ENCODE results near the gene AP2M1. TPM values are rescaled to one million over a fixed set of nuclear protein-coding genes. Genes with fewer than 3 reads are reported as not detected.

Gene AP2M1
- total RNA-seq, 8 experiments from 2014 or later: 218 to 443 (median 274) TPM

GRCh38 chr3:184176377-184177330 lies 2.0 kb downstream of the AP2M1 start:
- peak; percentile 30 to 66 (median 56) for ATAC-seq (replicated peaks in 6 of 8)
- Histone ChIP-seq H3K4me1 (replicated peaks in 1 of 2) (peaks cover 12 to 15% of the 10 kb centered on the region in 2 donors), H3K27ac (peak overlapping the region; percentile 68 to 75), H3K4me3 (peak overlapping the region; percentile 89 to 97 (median 95))
- WGBS, 10 experiments: 0 to 25% (median 0%) methylated on average over 1 to 4 of the region's 19 CpGs; no CpG with 5 or more reads in 4 of the 10 experiments
- in situ Hi-C loops (cut with MboI; ENCODE audit: low pct_unique_long_range_greater_than_20kb in 2 of 9, low sequenced_read_pairs in 9 of 9, unreplicated experiment in 9 of 9): no loop called here

- 27 to 40% methylated on average over 1 to 2 of the region's 4 CpGs; no CpG with 5 or more reads in 8 of the 10 experiments for WGBS, 10 experiments
- peak overlapping the region; percentile 68 to 75 for H3K27ac ChIP-seq
- peak in 3 of 8 experiments; percentile 1 to 3 (median 1) for ATAC-seq (replicated peaks in 6 of 8)
Observed at GRCh38 chr3:184177331-184177731, 2.7 kb downstream of the AP2M1 start.

DNA sequence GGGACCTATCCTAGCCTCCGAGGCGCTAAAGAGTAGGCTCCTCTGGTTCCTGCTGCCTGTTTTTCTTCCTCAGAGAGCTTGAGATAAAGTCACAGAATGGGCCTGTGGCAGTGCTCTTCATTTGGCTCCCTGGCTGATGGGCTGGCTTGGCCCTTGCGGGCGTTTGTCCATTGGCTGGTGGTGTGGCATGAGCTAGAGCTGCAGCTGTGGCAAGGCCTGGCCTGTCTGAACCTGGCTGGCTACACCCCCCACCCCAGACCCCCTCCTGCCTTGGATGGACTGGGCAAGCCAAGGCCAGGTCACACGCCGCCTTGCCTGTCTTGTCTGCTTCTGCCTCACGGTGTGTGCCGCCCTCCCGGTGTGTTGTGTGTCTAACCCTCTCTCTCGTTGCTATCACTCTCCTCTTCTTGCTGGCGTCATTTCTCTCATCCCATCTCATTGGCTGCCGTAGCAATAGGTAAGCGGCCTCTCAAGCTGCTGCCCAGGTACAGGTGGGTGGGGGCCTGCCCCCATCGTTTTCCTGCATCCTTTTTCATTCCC lies 3.2 kb downstream of the AP2M1 start:
- Histone ChIP-seq H3K27ac (peak overlapping the region; percentile 5 to 75), H3K4me3 (no peak overlapping the region), H3K4me1 (replicated peaks in 1 of 2) (peaks cover 12 to 15% of the 10 kb centered on the region in 2 donors)
- no peak for ATAC-seq (replicated peaks in 6 of 8)
- 95 to 100% (median 100%) methylated on average over 1 to 7 of the region's 14 CpGs; no CpG with 5 or more reads in 7 of the 10 experiments for WGBS, 10 experiments
- in situ Hi-C loops (cut with MboI; ENCODE audit: low pct_unique_long_range_greater_than_20kb in 2 of 9, low sequenced_read_pairs in 9 of 9, unreplicated experiment in 9 of 9): no loop called here

More at GRCh38 chr3:184177331-184177731, 2.7 kb downstream of the AP2M1 start:
- in situ Hi-C loops (cut with MboI; ENCODE audit: low pct_unique_long_range_greater_than_20kb in 2 of 9, low sequenced_read_pairs in 9 of 9, unreplicated experiment in 9 of 9): no loop called here
- Histone ChIP-seq H3K4me1 (replicated peaks in 1 of 2) (peaks cover 12 to 15% of the 10 kb centered on the region in 2 donors), H3K4me3 (peak overlapping the region in 4 of 5 donors; percentile 89 to 97 (median 94))

DNA sequence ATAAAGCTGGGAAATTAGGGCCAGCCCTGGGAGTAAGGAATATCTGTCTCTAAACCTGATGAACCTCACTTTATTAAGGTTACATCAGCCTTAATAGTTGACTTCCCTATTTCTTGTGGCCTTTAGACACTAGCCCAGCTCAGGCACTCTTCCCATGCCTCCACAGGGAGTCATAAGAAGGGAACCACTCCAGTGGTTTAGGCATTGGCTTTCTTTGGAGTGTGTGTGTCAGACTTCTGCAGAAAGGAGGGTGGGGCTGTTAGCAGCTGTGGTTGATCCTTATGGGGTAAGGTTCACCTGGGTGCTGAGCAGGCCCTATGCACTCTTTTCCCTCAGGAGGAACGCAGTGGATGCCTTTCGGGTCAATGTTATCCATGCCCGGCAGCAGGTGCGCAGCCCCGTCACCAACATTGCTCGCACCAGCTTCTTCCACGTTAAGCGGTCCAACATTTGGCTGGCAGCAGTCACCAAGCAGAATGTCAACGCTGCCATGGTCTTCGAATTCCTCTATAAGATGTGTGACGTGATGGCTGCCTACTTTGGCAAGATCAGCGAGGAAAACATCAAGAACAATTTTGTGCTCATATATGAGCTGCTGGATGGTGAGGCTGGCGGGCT lies 4.0 kb downstream of the AP2M1 start:
- WGBS, 10 experiments: 80 to 100% (median 99%) methylated on average over 1 to 10 of the region's 13 CpGs; no CpG with 5 or more reads in 3 of the 10 experiments
- H3K27ac ChIP-seq: no peak overlapping the region
- in situ Hi-C loops (cut with MboI; ENCODE audit: low pct_unique_long_range_greater_than_20kb in 2 of 9, low sequenced_read_pairs in 9 of 9, unreplicated experiment in 9 of 9): no loop called here
- H3K4me1 ChIP-seq (replicated peaks in 1 of 2): peaks cover 12 to 15% of the 10 kb centered on the region in 2 donors
- H3K4me3 ChIP-seq: no peak overlapping the region
- no peak for ATAC-seq (replicated peaks in 6 of 8)

- Histone ChIP-seq H3K4me1 (replicated peaks in 1 of 2) (peaks cover 13 to 16% of the 10 kb centered on the region in 2 donors), H3K4me3 (no peak overlapping the region), H3K27ac (no peak overlapping the region)
- 33 to 96% (median 83%) methylated on average over 1 to 6 of the region's 6 CpGs; no CpG with 5 or more reads in 4 of the 10 experiments for WGBS, 10 experiments
- in situ Hi-C loops (cut with MboI; ENCODE audit: low pct_unique_long_range_greater_than_20kb in 2 of 9, low sequenced_read_pairs in 9 of 9, unreplicated experiment in 9 of 9): no loop called here
- peak in 2 of 8 experiments; percentile 11 to 15 for ATAC-seq (replicated peaks in 6 of 8)
Observed at GRCh38 chr3:184180165-184180564, 5.5 kb downstream of the AP2M1 start.

DNA sequence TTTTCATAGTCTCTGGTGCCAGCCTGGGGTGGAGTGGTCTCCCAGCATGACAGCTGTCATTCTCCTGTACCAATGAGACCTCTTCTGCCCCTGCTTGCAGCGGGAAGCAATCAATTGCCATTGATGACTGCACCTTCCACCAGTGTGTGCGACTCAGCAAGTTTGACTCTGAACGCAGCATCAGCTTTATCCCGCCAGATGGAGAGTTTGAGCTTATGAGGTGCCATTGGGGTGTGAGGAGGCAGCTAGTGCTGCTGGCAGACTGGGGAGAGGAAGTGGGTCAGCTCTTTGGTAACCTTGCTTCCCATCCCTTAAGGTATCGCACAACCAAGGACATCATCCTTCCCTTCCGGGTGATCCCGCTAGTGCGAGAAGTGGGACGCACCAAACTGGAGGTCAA lies 6.9 kb downstream of the AP2M1 start:
- in situ Hi-C loops (cut with MboI; ENCODE audit: low pct_unique_long_range_greater_than_20kb in 2 of 9, low sequenced_read_pairs in 9 of 9, unreplicated experiment in 9 of 9): no loop called here
- H3K4me3 ChIP-seq: no peak overlapping the region
- 90 to 100% (median 97%) methylated on average over 1 to 6 of the region's 9 CpGs; no CpG with 5 or more reads in 5 of the 10 experiments for WGBS, 10 experiments
- no peak for ATAC-seq (replicated peaks in 6 of 8)
- no peak overlapping the region for H3K27ac ChIP-seq
- H3K4me1 ChIP-seq (replicated peaks in 1 of 2): peaks cover 15 to 19% of the 10 kb centered on the region in 2 donors

DNA sequence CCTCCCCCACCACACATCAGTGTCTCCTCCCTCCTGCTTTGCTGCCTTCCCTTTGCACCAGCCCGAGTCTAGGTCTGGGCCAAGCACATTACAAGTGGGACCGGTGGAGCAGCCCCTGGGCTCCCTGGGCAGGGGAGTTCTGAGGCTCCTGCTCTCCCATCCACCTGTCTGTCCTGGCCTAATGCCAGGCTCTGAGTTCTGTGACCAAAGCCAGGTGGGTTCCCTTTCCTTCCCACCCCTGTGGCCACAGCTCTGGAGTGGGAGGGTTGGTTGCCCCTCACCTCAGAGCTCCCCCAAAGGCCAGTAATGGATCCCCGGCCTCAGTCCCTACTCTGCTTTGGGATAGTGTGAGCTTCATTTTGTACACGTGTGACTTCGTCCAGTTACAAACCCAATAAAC lies 9.0 kb downstream of the AP2M1 start:
- H3K27ac ChIP-seq: no peak overlapping the region
- 100% methylated on average over 1 of the region's 5 CpGs; no CpG with 5 or more reads in 9 of the 10 experiments for WGBS, 10 experiments
- peaks cover 7 to 10% of the 10 kb centered on the region in 2 donors for H3K4me1 ChIP-seq (replicated peaks in 1 of 2)
- H3K4me3 ChIP-seq: no peak overlapping the region
- no peak for ATAC-seq (replicated peaks in 6 of 8)
- in situ Hi-C loops (cut with MboI; ENCODE audit: low pct_unique_long_range_greater_than_20kb in 2 of 9, low sequenced_read_pairs in 9 of 9, unreplicated experiment in 9 of 9): no loop called here

GRCh38 chr3:184184546-184185230 lies 10.0 kb downstream of the AP2M1 start:
- peaks cover 7 to 10% of the 10 kb centered on the region in 2 donors for H3K4me1 ChIP-seq (replicated peaks in 1 of 2)
- ATAC-seq (replicated peaks in 6 of 8): no peak
- in situ Hi-C loops (cut with MboI; ENCODE audit: low pct_unique_long_range_greater_than_20kb in 2 of 9, low sequenced_read_pairs in 9 of 9, unreplicated experiment in 9 of 9): no loop called here
- peak overlapping the region; percentile 79 to 87 for H3K27ac ChIP-seq
- whole genome bisulfite sequencing, 10 experiments: 57 to 100% (median 100%) methylated on average over 1 to 15 of the region's 18 CpGs; no CpG with 5 or more reads in 1 of the 10 experiments
- no peak overlapping the region for H3K4me3 ChIP-seq

GRCh38 chr3:184185461-184186183 lies 11.0 kb downstream of the AP2M1 start:
- H3K4me3 ChIP-seq: peak overlapping the region; percentile 57 to 87 (median 68)
- in situ Hi-C loops (cut with MboI; ENCODE audit: low pct_unique_long_range_greater_than_20kb in 2 of 9, low sequenced_read_pairs in 9 of 9, unreplicated experiment in 9 of 9): no loop called here
- peak overlapping the region; percentile 79 to 87 for H3K27ac ChIP-seq
- WGBS, 10 experiments: 0 to 21% (median 8%) methylated on average over 1 to 7 of the region's 55 CpGs; no CpG with 5 or more reads in 2 of the 10 experiments
- ATAC-seq (replicated peaks in 6 of 8): peak; percentile 81 to 94 (median 91)
- H3K4me1 ChIP-seq (replicated peaks in 1 of 2): peaks cover 7 to 10% of the 10 kb centered on the region in 2 donors

DNA sequence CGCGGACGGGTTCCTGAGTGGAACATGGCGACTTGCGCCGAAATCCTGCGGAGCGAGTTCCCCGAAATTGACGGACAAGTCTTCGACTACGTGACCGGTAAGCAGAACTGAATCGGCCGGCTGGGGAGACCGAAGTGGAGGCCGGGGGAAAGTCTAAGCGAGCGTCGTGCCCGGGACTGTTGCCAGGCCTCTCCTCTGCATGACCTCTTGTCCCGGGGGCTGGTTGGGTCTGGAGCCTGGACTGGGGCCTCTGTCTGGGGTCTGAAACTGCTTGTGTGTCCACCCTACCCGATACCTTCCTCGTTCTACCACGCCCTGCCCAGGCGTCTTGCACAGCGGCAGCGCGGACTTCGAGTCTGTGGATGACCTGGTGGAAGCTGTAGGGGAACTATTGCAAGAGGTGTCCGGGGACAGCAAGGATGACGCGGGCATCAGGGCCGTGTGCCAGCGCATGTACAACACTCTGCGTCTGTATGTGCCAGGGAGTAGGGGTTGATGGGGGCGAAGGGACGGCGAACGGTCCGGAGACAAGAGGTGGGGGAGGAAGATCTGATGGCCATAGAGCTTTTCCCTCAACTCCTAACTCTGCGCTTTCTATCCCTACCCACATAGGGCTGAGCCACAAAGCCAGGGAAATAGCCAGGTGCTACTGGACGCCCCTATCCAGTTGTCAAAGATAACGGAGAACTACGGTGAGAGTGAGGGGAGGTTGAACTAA lies 11.7 kb downstream of the AP2M1 start, which contains the start of gene ABCF3:
Gene ABCF3 (plus strand): TSS at position 16 of the 718 bp plus-strand sequence. CDS start 9 bp downstream, at position 25.
- in situ Hi-C loops (cut with MboI; ENCODE audit: low pct_unique_long_range_greater_than_20kb in 2 of 9, low sequenced_read_pairs in 9 of 9, unreplicated experiment in 9 of 9): no loop called here

GRCh38 chr3:184186902-184187207 lies 12.2 kb downstream of the AP2M1 start:
- in situ Hi-C loops (cut with MboI; ENCODE audit: low pct_unique_long_range_greater_than_20kb in 2 of 9, low sequenced_read_pairs in 9 of 9, unreplicated experiment in 9 of 9): no loop called here
- Histone ChIP-seq H3K4me3 (peak overlapping the region; percentile 57 to 87 (median 68)), H3K27ac (no peak overlapping the region), H3K4me1 (replicated peaks in 1 of 2) (peaks cover 7 to 10% of the 10 kb centered on the region in 2 donors)
- 0% methylated on average over 1 of the region's 3 CpGs; no CpG with 5 or more reads in 6 of the 10 experiments for WGBS, 10 experiments
- peak in 1 of 8 experiments; percentile 1 for ATAC-seq (replicated peaks in 6 of 8)

More for the DNA sequence above, 11.7 kb downstream of the AP2M1 start, which contains the start of gene ABCF3:
- ATAC-seq (replicated peaks in 6 of 8): peak; percentile 23 to 47 (median 34)
- Histone ChIP-seq H3K4me1 (replicated peaks in 1 of 2) (peaks cover 7 to 10% of the 10 kb centered on the region in 2 donors), H3K4me3 (peak within 1 kb of the TSS; percentile 57 to 87 (median 68)), H3K27ac (peak within 1 kb of the TSS; percentile 79 to 87)
- WGBS, 10 experiments: 0 to 13% (median 0%) methylated on average over 1 to 8 of the region's 45 CpGs; no CpG with 5 or more reads in 5 of the 10 experiments
